HL-60 (cell line): Measurements from ENCODE around the gene COL23A1.

Experiments
- DNase-seq, 2 experiments: peaks; one replicate each; pipeline ENCODE4 v3.0.0-alpha.2; 2010 to 2020; ENCODE audit warnings: low read depth in 1 of 2, low spot score in 1 of 2
- H3K27ac ChIP-seq: fragments of 250-450 bp; sonication (Bioruptor Pico); replicated peaks from 2 replicates; pipeline ENCODE4 v1.5.1; 2020; ENCODE audit warnings: mild to moderate bottlenecking, moderate library complexity
- H3K27me3 ChIP-seq: fragments of 250-450 bp; sonication (Bioruptor Pico); 2 replicates; pipeline ENCODE4 v1.5.1; 2021; ENCODE audit warnings: mild to moderate bottlenecking, moderate library complexity; ENCODE audit not compliant: insufficient read depth, poor library complexity, severe bottlenecking
- H3K4me3 ChIP-seq: replicated peaks from 2 replicates; pipeline ENCODE4 v1.5.1; 2011; ENCODE audit warnings: mild to moderate bottlenecking, control low read depth, low read length; ENCODE audit not compliant: insufficient read depth
- GABPA ChIP-seq: IDR thresholded peaks from 2 replicates; pipeline ENCODE4 v1.6.1; 2012; ENCODE audit warnings: low read depth
- POLR2AphosphoS5 ChIP-seq: IDR thresholded peaks from 2 replicates; pipeline ENCODE4 v1.6.1; 2012; ENCODE audit warnings: low read depth
- SPI1 ChIP-seq: IDR thresholded peaks from 2 replicates; pipeline ENCODE4 v1.6.1; 2012; ENCODE audit warnings: low read depth, mild to moderate bottlenecking, borderline replicate concordance
- TF ChIP-seq, protein P1 (sequence below): IDR thresholded peaks from one replicate; pipeline ENCODE4 v1.5.1; 2011; ENCODE audit warnings: low read length, control low read depth, inconsistent platforms; ENCODE audit not compliant: insufficient read depth
- TF ChIP-seq, protein P2 (sequence below): IDR thresholded peaks from 2 replicates; pipeline ENCODE4 v1.6.1; 2012; ENCODE audit warnings: low read depth; ENCODE audit not compliant: insufficient replicate concordance

COL23A1 gene

DNA sequence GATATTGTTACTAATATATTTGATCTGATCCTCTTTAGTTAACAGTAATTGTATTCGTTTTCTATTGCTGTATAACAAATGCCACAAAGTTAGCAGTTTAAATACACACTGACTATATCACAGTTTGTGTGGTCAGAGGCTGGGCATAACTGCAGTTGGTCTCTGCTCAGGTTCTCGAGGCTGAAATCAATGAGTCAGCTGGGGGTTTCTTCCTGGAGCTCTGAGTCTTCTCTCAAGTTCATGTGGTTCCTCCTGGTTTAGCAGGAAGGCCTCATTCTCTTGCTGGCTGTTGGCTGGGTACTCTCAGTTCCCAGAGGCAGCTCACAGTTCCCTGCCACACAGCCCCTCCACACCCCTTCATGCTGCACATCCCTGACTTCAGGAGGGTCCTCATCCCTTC is 20.7 kb downstream of the COL23A1 start:
- no peak for DNase-seq
- Histone ChIP-seq H3K4me3 (no peak overlapping the region), H3K27ac (no peak overlapping the region), H3K27me3 (no peaks in the 10 kb centered on the region)
- TF ChIP-seq SPI1 = no peak
- TF ChIP-seq GABPA = no peak
- TF ChIP-seq, protein P1, sequence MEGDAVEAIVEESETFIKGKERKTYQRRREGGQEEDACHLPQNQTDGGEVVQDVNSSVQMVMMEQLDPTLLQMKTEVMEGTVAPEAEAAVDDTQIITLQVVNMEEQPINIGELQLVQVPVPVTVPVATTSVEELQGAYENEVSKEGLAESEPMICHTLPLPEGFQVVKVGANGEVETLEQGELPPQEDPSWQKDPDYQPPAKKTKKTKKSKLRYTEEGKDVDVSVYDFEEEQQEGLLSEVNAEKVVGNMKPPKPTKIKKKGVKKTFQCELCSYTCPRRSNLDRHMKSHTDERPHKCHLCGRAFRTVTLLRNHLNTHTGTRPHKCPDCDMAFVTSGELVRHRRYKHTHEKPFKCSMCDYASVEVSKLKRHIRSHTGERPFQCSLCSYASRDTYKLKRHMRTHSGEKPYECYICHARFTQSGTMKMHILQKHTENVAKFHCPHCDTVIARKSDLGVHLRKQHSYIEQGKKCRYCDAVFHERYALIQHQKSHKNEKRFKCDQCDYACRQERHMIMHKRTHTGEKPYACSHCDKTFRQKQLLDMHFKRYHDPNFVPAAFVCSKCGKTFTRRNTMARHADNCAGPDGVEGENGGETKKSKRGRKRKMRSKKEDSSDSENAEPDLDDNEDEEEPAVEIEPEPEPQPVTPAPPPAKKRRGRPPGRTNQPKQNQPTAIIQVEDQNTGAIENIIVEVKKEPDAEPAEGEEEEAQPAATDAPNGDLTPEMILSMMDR = no peak
- TF ChIP-seq, protein P2, sequence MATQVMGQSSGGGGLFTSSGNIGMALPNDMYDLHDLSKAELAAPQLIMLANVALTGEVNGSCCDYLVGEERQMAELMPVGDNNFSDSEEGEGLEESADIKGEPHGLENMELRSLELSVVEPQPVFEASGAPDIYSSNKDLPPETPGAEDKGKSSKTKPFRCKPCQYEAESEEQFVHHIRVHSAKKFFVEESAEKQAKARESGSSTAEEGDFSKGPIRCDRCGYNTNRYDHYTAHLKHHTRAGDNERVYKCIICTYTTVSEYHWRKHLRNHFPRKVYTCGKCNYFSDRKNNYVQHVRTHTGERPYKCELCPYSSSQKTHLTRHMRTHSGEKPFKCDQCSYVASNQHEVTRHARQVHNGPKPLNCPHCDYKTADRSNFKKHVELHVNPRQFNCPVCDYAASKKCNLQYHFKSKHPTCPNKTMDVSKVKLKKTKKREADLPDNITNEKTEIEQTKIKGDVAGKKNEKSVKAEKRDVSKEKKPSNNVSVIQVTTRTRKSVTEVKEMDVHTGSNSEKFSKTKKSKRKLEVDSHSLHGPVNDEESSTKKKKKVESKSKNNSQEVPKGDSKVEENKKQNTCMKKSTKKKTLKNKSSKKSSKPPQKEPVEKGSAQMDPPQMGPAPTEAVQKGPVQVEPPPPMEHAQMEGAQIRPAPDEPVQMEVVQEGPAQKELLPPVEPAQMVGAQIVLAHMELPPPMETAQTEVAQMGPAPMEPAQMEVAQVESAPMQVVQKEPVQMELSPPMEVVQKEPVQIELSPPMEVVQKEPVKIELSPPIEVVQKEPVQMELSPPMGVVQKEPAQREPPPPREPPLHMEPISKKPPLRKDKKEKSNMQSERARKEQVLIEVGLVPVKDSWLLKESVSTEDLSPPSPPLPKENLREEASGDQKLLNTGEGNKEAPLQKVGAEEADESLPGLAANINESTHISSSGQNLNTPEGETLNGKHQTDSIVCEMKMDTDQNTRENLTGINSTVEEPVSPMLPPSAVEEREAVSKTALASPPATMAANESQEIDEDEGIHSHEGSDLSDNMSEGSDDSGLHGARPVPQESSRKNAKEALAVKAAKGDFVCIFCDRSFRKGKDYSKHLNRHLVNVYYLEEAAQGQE = no peak
- TF ChIP-seq POLR2AphosphoS5 = no peak

DNA sequence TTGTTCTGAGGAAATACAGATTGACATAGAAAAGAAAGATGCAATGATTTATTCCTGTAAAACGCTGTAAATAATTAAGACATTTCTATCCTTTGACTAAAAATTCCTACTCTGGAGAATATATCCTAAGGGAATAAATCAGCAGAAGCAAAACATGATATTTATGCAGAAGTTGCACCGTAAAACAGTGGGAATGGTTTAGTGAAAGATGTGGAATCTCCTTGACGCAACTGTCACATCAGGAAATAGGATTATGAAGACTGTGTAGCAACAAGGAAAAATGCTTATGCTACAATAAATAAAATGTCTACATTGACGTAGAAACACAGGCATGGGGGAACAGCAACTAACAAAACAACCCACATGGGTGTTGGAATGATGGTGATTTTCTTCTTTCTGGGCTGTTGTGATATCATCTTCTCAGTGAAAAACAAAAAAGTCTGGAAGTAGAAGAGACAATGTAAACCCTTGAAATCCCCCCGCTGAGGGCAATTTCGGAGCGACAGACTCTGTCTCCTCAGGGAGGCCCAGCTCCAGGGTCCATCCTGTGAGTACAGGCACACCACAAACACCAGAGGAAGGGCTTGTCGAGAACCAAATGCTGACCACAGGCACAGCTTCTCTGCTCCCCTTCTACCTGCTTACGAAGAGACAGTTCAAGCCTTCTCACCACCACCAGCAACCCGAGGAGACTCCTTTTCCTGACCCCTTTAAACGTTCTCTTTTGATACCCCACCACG is 25.2 kb downstream of the COL23A1 start:
- Histone ChIP-seq H3K4me3 (no peak overlapping the region), H3K27ac (no peak overlapping the region), H3K27me3 (no peaks in the 10 kb centered on the region)
- DNase-seq = no peak
- no peak for TF ChIP-seq GABPA

DNA sequence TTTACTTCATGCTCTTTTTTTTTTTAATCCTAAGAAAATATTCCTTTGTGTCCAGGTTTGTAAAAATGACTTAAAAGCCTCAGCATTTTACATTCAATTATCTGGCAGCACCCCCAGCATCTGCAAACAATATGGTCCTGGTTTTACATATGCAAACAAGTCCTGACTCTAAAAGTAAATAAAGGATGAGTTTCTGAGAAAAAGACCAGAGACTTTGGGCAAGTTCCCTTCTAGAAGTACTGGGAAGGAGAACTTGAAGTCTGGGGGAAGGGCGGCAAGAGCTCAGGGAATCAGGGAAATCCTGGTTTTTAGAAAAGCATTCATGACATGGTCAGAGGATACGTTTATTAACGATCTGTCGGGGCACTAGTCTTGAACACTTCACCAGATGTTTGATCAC is 25.8 kb downstream of the COL23A1 start:
- H3K27me3 ChIP-seq = no peaks in the 10 kb centered on the region

More for the DNA sequence above, 25.8 kb downstream of the COL23A1 start:
- no peak for TF ChIP-seq SPI1
- no peak for TF ChIP-seq POLR2AphosphoS5
- TF ChIP-seq, protein P2 = no peak
- TF ChIP-seq, protein P1 = no peak
- TF ChIP-seq GABPA = no peak
- Histone ChIP-seq H3K4me3 (no peak overlapping the region), H3K27ac (no peak overlapping the region)
- DNase-seq = no peak
